A549 (cell line): ENCODE data around the gene PRRC1.

Experiments used
- HEYL ChIP-seq: fragments of 250-450 bp; sonication (Bioruptor Pico); IDR thresholded peaks from 2 replicates; pipeline ENCODE4 v1.8.0; 2021; ENCODE audit warnings: mild to moderate bottlenecking, moderate library complexity
- JUN ChIP-seq, 2 experiments: fragments of >200 bp; sonication (Bioruptor Twin); formaldehyde crosslinking; IDR thresholded peaks; 2 replicates in 1 of 2; 3 replicates in 1 of 2; pipeline ENCODE4 v1.6.1; 2016 to 2017
- KDM1A ChIP-seq: fragments of 200-600 bp; sonication (generic); IDR thresholded peaks from 2 replicates; pipeline ENCODE4 v1.6.1; 2016; ENCODE audit warnings: low read depth, mild to moderate bottlenecking
- KDM5A ChIP-seq: fragments of 200-600 bp; sonication (generic); IDR thresholded peaks from 2 replicates; pipeline ENCODE4 v1.6.1; 2016; ENCODE audit warnings: antibody characterized with exemption, mild to moderate bottlenecking
- POLR2A ChIP-seq: IDR thresholded peaks from 2 replicates; pipeline ENCODE4 v1.6.1; 2012; ENCODE audit warnings: mild to moderate bottlenecking, low read length
- RCOR1 ChIP-seq: fragments of 150-350 bp; IDR thresholded peaks from 2 replicates; pipeline ENCODE4 v1.6.1; 2014; ENCODE audit warnings: antibody characterized with exemption, low read length, low read depth
- RFX5 ChIP-seq: fragments of 450-650 bp; IDR thresholded peaks from 2 replicates; pipeline ENCODE4 v1.7.1; 2014; ENCODE audit warnings: antibody characterized with exemption, mild to moderate bottlenecking, moderate library complexity
- ZSCAN20 ChIP-seq: fragments of 250-450 bp; sonication (Bioruptor Pico); IDR thresholded peaks from 2 replicates; pipeline ENCODE4 v1.8.0; 2022; ENCODE audit warnings: mild to moderate bottlenecking, moderate library complexity
- TF ChIP-seq, protein P1 (sequence below): fragments of >200 bp; sonication (Bioruptor Twin); formaldehyde crosslinking; IDR thresholded peaks from 3 replicates; pipeline ENCODE4 v1.5.1; 2016
- TF ChIP-seq, protein P2 (sequence below): fragments of 450-650 bp; IDR thresholded peaks from 2 replicates; pipeline ENCODE4 v1.6.1; 2014; ENCODE audit warnings: antibody characterized with exemption
- TF ChIP-seq, protein P3 (sequence below): fragments of 150-350 bp; IDR thresholded peaks from 2 replicates; pipeline ENCODE4 v1.6.1; 2014; ENCODE audit warnings: low read depth, mild to moderate bottlenecking, low read length

GRCh38 chr5:127498548-127498947, 18.9 kb upstream of the PRRC1 start:
- TF ChIP-seq, protein P1, sequence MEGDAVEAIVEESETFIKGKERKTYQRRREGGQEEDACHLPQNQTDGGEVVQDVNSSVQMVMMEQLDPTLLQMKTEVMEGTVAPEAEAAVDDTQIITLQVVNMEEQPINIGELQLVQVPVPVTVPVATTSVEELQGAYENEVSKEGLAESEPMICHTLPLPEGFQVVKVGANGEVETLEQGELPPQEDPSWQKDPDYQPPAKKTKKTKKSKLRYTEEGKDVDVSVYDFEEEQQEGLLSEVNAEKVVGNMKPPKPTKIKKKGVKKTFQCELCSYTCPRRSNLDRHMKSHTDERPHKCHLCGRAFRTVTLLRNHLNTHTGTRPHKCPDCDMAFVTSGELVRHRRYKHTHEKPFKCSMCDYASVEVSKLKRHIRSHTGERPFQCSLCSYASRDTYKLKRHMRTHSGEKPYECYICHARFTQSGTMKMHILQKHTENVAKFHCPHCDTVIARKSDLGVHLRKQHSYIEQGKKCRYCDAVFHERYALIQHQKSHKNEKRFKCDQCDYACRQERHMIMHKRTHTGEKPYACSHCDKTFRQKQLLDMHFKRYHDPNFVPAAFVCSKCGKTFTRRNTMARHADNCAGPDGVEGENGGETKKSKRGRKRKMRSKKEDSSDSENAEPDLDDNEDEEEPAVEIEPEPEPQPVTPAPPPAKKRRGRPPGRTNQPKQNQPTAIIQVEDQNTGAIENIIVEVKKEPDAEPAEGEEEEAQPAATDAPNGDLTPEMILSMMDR = no peak
- TF ChIP-seq ZSCAN20 (CRISPR knock-in tag) (no peak), HEYL (CRISPR knock-in tag) (no peak), RCOR1 (no peak), JUN (IDR thresholded peaks at IDR 0.05) (no peak), POLR2A (no peak), KDM1A (no peak), RFX5 (no peak), KDM5A (no peak)
- TF ChIP-seq, protein P2, sequence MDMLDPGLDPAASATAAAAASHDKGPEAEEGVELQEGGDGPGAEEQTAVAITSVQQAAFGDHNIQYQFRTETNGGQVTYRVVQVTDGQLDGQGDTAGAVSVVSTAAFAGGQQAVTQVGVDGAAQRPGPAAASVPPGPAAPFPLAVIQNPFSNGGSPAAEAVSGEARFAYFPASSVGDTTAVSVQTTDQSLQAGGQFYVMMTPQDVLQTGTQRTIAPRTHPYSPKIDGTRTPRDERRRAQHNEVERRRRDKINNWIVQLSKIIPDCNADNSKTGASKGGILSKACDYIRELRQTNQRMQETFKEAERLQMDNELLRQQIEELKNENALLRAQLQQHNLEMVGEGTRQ = no peak
- TF ChIP-seq, protein P3, sequence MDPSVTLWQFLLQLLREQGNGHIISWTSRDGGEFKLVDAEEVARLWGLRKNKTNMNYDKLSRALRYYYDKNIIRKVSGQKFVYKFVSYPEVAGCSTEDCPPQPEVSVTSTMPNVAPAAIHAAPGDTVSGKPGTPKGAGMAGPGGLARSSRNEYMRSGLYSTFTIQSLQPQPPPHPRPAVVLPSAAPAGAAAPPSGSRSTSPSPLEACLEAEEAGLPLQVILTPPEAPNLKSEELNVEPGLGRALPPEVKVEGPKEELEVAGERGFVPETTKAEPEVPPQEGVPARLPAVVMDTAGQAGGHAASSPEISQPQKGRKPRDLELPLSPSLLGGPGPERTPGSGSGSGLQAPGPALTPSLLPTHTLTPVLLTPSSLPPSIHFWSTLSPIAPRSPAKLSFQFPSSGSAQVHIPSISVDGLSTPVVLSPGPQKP = no peak
